ENCODE data around the gene C1D.
"Not testable (repeated sequence)": the region's sequence is repeated elsewhere in the genome, so short reads cannot be mapped to it uniquely, and the experiment has no call there.

DNA sequence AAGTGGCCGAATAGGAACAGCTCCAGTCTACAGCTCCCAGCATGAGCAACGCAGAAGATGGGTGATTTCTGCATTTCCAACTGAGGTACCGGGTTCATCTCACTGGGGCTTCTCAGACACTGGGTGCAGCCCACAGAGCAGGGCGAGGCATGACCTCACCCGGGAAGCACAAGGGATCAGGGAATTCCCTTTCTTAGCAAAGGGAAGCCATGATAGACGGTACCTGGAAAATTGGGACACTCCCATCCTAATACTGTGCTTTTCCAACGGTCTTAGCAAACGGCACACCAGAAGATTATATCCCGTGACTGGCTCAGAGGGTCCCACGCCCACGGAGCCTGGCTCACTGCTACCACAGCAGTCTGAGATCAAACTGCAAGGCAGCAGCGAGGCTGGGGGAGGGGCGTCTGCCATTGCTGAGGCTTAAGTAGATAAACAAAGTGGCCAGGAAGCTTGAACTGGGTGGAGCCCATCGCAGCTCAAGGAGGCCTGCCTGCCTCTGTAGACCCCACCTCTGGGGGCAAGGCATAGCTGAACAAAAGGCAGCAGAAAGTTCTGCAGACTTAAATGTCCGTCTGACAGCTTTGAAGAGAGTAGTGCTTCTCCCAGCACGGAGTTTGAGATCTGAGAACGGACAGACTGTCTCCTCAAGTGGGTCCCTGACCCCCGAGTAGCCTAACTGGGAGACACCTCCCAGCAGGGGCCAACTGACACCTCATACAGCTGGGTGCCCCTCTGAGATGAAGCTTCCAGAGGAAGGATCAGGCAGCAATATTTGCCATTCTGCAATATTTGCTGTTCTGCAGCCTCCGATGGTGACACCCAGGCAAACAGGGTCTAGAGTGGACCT is 1.2 kb upstream of the C1D start:
- TF ChIP-seq, protein P1, sequence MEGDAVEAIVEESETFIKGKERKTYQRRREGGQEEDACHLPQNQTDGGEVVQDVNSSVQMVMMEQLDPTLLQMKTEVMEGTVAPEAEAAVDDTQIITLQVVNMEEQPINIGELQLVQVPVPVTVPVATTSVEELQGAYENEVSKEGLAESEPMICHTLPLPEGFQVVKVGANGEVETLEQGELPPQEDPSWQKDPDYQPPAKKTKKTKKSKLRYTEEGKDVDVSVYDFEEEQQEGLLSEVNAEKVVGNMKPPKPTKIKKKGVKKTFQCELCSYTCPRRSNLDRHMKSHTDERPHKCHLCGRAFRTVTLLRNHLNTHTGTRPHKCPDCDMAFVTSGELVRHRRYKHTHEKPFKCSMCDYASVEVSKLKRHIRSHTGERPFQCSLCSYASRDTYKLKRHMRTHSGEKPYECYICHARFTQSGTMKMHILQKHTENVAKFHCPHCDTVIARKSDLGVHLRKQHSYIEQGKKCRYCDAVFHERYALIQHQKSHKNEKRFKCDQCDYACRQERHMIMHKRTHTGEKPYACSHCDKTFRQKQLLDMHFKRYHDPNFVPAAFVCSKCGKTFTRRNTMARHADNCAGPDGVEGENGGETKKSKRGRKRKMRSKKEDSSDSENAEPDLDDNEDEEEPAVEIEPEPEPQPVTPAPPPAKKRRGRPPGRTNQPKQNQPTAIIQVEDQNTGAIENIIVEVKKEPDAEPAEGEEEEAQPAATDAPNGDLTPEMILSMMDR (conservative IDR thresholded peaks at IDR 0.05; ENCODE audit: low read length), result not testable (repeated sequence)
- not testable (repeated sequence) for TF ChIP-seq EZH2phosphoT487 (IDR thresholded peaks at IDR 0.05; ENCODE audit: borderline replicate concordance, low read depth, low read length)

All from OCI-LY7 (cell line).